AG09319 (cell line): Measurements from ENCODE around the gene EIF4G1.
"Not testable (repeated sequence)": the region's sequence is repeated elsewhere in the genome, so short reads cannot be mapped to it uniquely, and the experiment has no call there.

Source experiments
- DNase-seq: peaks from one replicate; pipeline ENCODE4 v3.0.0-alpha.2; 2010; ENCODE audit warnings: low read depth; ENCODE audit errors: extremely low read depth
- TF ChIP-seq, protein P1 (sequence below): IDR thresholded peaks from 2 replicates; pipeline ENCODE4 v1.5.1; 2011; ENCODE audit warnings: low read depth, mild to moderate bottlenecking, inconsistent platforms, low read length, moderate library complexity

EIF4G1 gene

GRCh38 chr3:184335291-184335660, 20.9 kb downstream of the EIF4G1 start:
- TF ChIP-seq, protein P1, sequence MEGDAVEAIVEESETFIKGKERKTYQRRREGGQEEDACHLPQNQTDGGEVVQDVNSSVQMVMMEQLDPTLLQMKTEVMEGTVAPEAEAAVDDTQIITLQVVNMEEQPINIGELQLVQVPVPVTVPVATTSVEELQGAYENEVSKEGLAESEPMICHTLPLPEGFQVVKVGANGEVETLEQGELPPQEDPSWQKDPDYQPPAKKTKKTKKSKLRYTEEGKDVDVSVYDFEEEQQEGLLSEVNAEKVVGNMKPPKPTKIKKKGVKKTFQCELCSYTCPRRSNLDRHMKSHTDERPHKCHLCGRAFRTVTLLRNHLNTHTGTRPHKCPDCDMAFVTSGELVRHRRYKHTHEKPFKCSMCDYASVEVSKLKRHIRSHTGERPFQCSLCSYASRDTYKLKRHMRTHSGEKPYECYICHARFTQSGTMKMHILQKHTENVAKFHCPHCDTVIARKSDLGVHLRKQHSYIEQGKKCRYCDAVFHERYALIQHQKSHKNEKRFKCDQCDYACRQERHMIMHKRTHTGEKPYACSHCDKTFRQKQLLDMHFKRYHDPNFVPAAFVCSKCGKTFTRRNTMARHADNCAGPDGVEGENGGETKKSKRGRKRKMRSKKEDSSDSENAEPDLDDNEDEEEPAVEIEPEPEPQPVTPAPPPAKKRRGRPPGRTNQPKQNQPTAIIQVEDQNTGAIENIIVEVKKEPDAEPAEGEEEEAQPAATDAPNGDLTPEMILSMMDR: no peak
- no peak for DNase-seq

DNA sequence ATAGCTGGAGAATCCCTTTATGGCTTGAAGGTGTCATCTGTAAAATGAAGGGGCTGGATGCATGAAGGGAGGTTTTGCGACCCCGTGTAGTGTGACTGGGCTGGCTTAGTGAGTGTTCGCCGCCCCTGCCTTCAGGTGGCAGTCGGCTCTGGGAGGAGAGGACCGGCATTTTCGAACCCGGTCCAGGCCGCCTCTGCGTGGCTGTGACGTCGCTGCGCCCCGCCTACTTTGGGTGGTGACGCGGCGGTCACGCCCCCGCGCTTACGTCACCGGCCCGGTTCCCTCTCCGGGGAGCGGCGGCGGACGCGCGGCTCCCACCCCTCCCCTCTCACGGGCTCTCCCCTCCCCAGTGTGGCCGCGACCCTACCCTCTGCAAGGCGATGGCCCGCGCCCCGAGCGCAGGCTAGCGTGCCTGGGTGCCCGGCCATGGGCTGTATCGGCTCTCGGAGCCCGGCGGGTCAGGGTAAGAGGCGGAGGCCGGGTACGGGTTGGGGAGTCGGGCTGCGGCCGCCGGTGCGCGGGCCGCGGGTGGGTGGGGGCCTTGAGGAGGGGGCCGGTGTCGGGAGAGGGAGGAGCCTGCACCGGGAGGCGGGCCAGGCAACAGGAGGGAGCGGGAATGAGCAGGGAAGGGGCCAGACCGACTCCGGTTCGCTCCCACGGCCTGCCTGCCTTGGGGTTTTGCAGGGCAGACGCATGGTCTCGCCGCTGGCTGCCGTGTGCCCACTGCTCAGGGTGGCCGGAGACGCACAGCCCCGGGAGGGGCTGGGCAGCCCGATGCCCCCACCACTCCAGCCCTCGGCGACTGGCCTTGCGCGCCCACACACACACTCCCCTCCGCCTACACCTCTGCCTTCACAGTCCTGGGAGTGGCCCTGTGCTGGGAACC, 21.5 kb downstream of the EIF4G1 start:
- TF ChIP-seq, protein P1: no peak
- no peak for DNase-seq

GRCh38 chr3:184336547-184337398, 22.4 kb downstream of the EIF4G1 start:
- TF ChIP-seq, protein P1: no peak
- no peak for DNase-seq

DNA sequence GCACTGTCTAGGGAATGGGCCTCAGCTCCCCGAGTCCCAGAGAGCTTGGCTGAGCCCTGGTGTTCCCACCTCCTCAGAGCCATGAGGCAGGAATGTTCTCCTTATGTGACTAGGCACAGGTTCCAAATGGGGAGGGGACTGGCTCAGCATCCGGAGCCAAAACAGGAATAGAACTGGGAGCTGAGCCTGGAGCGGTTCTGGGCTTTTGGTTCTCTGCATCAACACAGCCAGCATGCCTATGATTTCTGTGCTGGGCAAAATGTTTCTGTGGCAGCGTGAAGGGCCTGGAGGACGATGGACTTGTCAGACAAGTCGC, 23.0 kb downstream of the EIF4G1 start, which contains the start of gene FAM131A:
FAM131A (plus strand) TSS at position 202 of the 316 bp plus-strand sequence; CDS start at position 233, 31 bp downstream.
- TF ChIP-seq, protein P1: no peak

GRCh38 chr3:184337981-184338380, 23.6 kb downstream of the EIF4G1 start:
- no peak for DNase-seq
- TF ChIP-seq, protein P1: no peak

More for the DNA sequence above, 23.0 kb downstream of the EIF4G1 start, which contains the start of gene FAM131A:
- DNase-seq: no peak

GRCh38 chr3:184338511-184338945, 24.1 kb downstream of the EIF4G1 start:
- TF ChIP-seq, protein P1: no peak; the same call in 1 of the 2 replicates
- no peak for DNase-seq

DNA sequence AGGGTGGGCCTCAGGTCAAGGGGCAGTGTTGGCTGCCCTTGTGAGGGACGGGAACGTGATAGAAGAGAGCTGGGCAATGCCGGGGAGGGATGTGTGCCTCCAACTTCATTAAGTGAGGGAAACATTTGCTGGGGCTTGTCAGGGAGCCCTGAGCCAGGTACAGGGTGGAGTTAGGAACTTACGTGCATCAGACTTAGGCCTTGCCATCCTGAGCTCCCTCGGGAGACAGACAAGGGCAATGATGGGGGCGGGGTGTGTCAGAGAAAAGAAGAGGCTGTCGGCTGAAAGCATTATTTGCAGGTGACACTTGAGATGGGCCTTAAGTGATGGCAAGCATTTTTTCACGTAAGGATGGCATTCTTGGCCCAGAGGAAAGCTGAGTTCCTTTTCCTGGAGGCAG, 24.6 kb downstream of the EIF4G1 start:
- DNase-seq: no peak
- TF ChIP-seq, protein P1: no peak

DNA sequence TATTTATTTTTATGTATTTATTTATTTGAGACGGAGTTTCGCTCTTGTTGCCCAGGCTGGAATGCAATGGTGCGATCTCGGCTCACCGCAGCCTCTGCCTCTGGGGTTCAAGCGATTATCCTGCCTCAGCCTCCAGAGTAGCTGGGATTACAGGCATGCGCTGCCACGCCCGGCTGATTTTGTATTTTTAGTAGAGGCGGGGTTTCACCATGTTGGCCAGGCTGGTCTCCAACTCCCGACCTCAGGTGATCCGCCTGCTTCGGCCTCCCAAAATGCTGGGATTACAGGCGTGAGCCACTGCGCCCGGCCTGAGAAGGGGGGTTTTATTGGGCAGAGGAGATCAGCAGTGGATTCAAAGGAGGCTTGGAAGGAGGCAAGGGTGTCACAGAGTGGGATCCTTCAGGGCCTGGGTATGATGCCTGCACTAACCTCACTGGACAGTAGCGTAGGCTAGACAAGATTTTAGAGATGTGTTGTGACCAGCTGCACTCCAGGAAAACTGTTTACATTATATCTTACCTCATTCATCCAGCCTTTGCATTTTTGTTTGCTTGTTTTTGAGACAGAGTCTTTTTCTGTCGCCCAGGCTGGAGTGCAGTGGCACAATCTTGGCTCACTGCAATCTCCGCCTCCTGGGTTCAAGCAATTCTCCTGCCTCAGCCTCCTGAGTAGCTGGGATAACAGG, 25.2 kb downstream of the EIF4G1 start:
- not testable (repeated sequence) for DNase-seq
